Spleen (tissue), 11 donors: ENCODE results near the gene CCDC86. TPM values are rescaled to one million over a fixed set of nuclear protein-coding genes. Genes with fewer than 3 reads are reported as not detected.

Experiments used
- DNase-seq: peaks from one replicate; pipeline ENCODE4 v3.0.0-alpha.2; 2020
- H3K27ac ChIP-seq, 8 donors: fragments of 200-600 bp; sonication (generic) in 7 of 8; 1 replicate in 4 of 8; 2 replicates in 4 of 8; pipeline versions ENCODE4 v1.5.0 to v1.8.0; 2016 to 2021; ENCODE audit warnings: inconsistent platforms in 4 of 8, mild to moderate bottlenecking in 4 of 8, moderate library complexity in 1 of 8
- H3K27me3 ChIP-seq, 7 donors: fragments of 200-600 bp; sonication (generic) in 6 of 7; replicated peaks in 1 of 7; 1 replicate in 4 of 7; 2 replicates in 3 of 7; pipeline versions ENCODE4 v1.5.0 to v1.8.0; 2016 to 2021; ENCODE audit warnings: inconsistent platforms in 3 of 7, mild to moderate bottlenecking in 1 of 7
- H3K36me3 ChIP-seq, 6 donors: fragments of 200-600 bp; sonication (generic) in 5 of 6; 1 replicate in 4 of 6; 2 replicates in 2 of 6; pipeline versions ENCODE4 v1.5.0 to v1.8.0; 2016 to 2021; ENCODE audit warnings: inconsistent platforms in 2 of 6
- H3K4me1 ChIP-seq, 6 donors: fragments of 200-600 bp; sonication (generic) in 5 of 6; 1 replicate in 3 of 6; 2 replicates in 3 of 6; pipeline versions ENCODE4 v1.5.0 to v1.8.0; 2016 to 2021; ENCODE audit warnings: inconsistent platforms in 3 of 6
- H3K4me3 ChIP-seq, 8 donors: fragments of 200-600 bp; sonication (generic) in 7 of 8; 1 replicate in 4 of 8; 2 replicates in 4 of 8; pipeline versions ENCODE4 v1.5.0 to v1.8.0; 2016 to 2021; ENCODE audit warnings: inconsistent platforms in 4 of 8, mild to moderate bottlenecking in 4 of 8, moderate library complexity in 2 of 8
- H3K9me3 ChIP-seq, 8 donors: fragments of 200-600 bp; sonication (generic) in 7 of 8; 1 replicate in 4 of 8; 2 replicates in 4 of 8; pipeline versions ENCODE4 v1.5.0 to v1.8.0; 2016 to 2021; ENCODE audit warnings: inconsistent platforms in 4 of 8
- CTCF ChIP-seq, 11 experiments: fragments of 200-600 bp in 7 of 11; fragments of 450-650 bp in 4 of 11; sonication (generic) in 4 of 11; IDR thresholded peaks in 8 of 11; conservative IDR thresholded peaks in 3 of 11; 1 replicate in 7 of 11; 2 replicates in 4 of 11; pipeline versions ENCODE4 v1.4.0 to v1.8.0; 2016 to 2021; ENCODE audit warnings: antibody characterized with exemption in 11 of 11, inconsistent platforms in 4 of 11, mild to moderate bottlenecking in 1 of 11
- POLR2A ChIP-seq, 3 donors: fragments of 450-650 bp; IDR thresholded peaks; one replicate each; pipeline ENCODE4 v1.5.1; 2017; ENCODE audit warnings: antibody characterized with exemption in 3 of 3, mild to moderate bottlenecking in 1 of 3
- POLR2AphosphoS5 ChIP-seq, 3 donors: sonication (generic); formaldehyde crosslinking; IDR thresholded peaks; one replicate each; pipeline ENCODE4 v1.5.1; 2017; ENCODE audit warnings: antibody characterized with exemption in 3 of 3
- WGBS, 5 donors: extraction: QIAGEN DNeasy Blood & Tissue Kit in 3 of 5; methylation state at CpG; one replicate each; pipeline versions ENCODE4 v1.1.5 to v1.1.7; 2013 to 2018; 5-methylcytosine and 5-hydroxymethylcytosine counted together
- intact Hi-C: fragments of 100-400 bp; cut with DNase I; formaldehyde crosslinking; loops from one replicate; pipeline ENCODE4 v1.15.0; 2023; ENCODE audit warnings: low total_unique reads
- polyA plus RNA-seq, 3 donors: library from polyadenylated mRNA; stranded (reverse); fragments of 200-250 nt; gene quantifications; one replicate each; pipeline ENCODE4 v1.2.1, GENCODE V29; 2013
- total RNA-seq, 7 donors: library from RNA; depleted of rRNA in 3 of 7; stranded (reverse); fragments of >200 nt in 3 of 7; fragmentation: NEBNext Ultra II Directional in 4 of 7; extraction: Animal tissue kit (Norgen Biotek cat#: 25700) in 4 of 7; gene quantifications; one replicate each; pipeline versions ENCODE4 v1.1.0 to v1.2.1, GENCODE V29; 2016 to 2021
- donor health status: healthy with polysubstance abuse.
- donor health status: DM: no; HTN: no; CAD: no; lungs with moderate emphysema.
- donor health status: DM: no; HTN: no; CAD: no.
- donor health status: Bipolar disorder and iron deficiency.
- donor health status: healthy.
- donor health status: DM: no; HTN: no; CAD: no.
- donor health status: DM: yes; HTN: yes; CAD: no.

The CCDC86 gene
- total and polyA plus RNA-seq, 10 donors, result 7.6 to 21.6 (median 12.3) TPM

GRCh38 chr11:60870733-60871377 lies 28.9 kb downstream of the CCDC86 start:
- TF ChIP-seq CTCF (IDR thresholded peaks at IDR 0.05 in 8 of 11, conservative IDR thresholded peaks at IDR 0.05 in 3 of 11), result no peak
- TF ChIP-seq POLR2A (IDR thresholded peaks at IDR 0.05), result no peak
- no peak for TF ChIP-seq POLR2AphosphoS5 (IDR thresholded peaks at IDR 0.05)
- peak; percentile 64 for DNase-seq
- intact Hi-C loops, result no loop called here
- Histone ChIP-seq H3K27ac (peak overlapping the region in 1 of 8 donors; percentile 36), H3K27me3 (peaks cover 0 to 11% (median 0%) of the 10 kb centered on the region in 7 donors), H3K4me1 (peaks cover 0 to 30% (median 8%) of the 10 kb centered on the region in 6 donors), H3K9me3 (no peaks in the 10 kb centered on the region), H3K4me3 (no peak overlapping the region), H3K36me3 (peaks cover 0 to 12% (median 0%) of the 10 kb centered on the region in 6 donors)
- WGBS, 5 donors, result 63 to 77% (median 69%) methylated on average over 11 to 13 of the region's 13 CpGs

GRCh38 chr11:60871378-60872061 lies 29.6 kb downstream of the CCDC86 start:
- Histone ChIP-seq H3K27me3 (peaks cover 0 to 11% (median 0%) of the 10 kb centered on the region in 7 donors), H3K4me1 (peaks cover 0 to 30% (median 8%) of the 10 kb centered on the region in 6 donors), H3K9me3 (no peaks in the 10 kb centered on the region), H3K4me3 (no peak overlapping the region), H3K36me3 (peaks cover 0 to 12% (median 0%) of the 10 kb centered on the region in 6 donors), H3K27ac (peak overlapping the region in 2 of 8 donors; percentile 17 to 36)
- DNase-seq, result peak; percentile 41
- WGBS, 5 donors, result 56 to 65% (median 61%) methylated on average over 5 to 7 of the region's 7 CpGs
- intact Hi-C loops, result no loop called here
- TF ChIP-seq POLR2AphosphoS5 (IDR thresholded peaks at IDR 0.05) (no peak), CTCF (IDR thresholded peaks at IDR 0.05 in 8 of 11, conservative IDR thresholded peaks at IDR 0.05 in 3 of 11) (peak in 1 of 11 experiments; percentile 6)

- WGBS, 5 donors, result 84 to 94% (median 91%) methylated on average over 4 to 6 of the region's 6 CpGs
- Histone ChIP-seq H3K4me3 (no peak overlapping the region), H3K4me1 (peaks cover 0 to 30% (median 8%) of the 10 kb centered on the region in 6 donors), H3K9me3 (no peaks in the 10 kb centered on the region), H3K36me3 (peaks cover 0 to 17% (median 0%) of the 10 kb centered on the region in 6 donors), H3K27ac (peak overlapping the region in 3 of 8 donors; percentile 17 to 36 (median 22)), H3K27me3 (peaks cover 0 to 11% (median 0%) of the 10 kb centered on the region in 7 donors)
- intact Hi-C loops, result no loop called here
- peak; percentile 45 for DNase-seq
- TF ChIP-seq POLR2AphosphoS5 (IDR thresholded peaks at IDR 0.05), result peak in 1 of 3 donors; percentile 38
- TF ChIP-seq POLR2A (IDR thresholded peaks at IDR 0.05), result no peak
- TF ChIP-seq CTCF (IDR thresholded peaks at IDR 0.05 in 8 of 11, conservative IDR thresholded peaks at IDR 0.05 in 3 of 11), result no peak
Observed at GRCh38 chr11:60872124-60872960, 30.4 kb downstream of the CCDC86 start.
